NCI-H748 treated with DMSO at 0.1 percent for 48 hours (cell line): ENCODE data around the gene CCND2.

ENCODE experiments used
- DNase-seq: peaks from one replicate; lab custom pipeline; 2025; lab: John Stamatoyannopoulos, UW

CCND2 gene

GRCh38 chr12:4256043-4256826 lies 17.3 kb upstream of the CCND2 start:
- no peak for DNase-seq

- DNase-seq, result no peak
These were observed 16.1 kb upstream of the CCND2 start for GRCh38 chr12:4257442-4257841.

- no peak for DNase-seq
These were observed 14.5 kb upstream of the CCND2 start for GRCh38 chr12:4259099-4259498.

- DNase-seq, result no peak
These were observed 11.9 kb upstream of the CCND2 start for GRCh38 chr12:4261655-4262054.

- DNase-seq, result no peak
These were observed 8.3 kb upstream of the CCND2 start for GRCh38 chr12:4265280-4265679.

GRCh38 chr12:4266990-4267389 lies 6.6 kb upstream of the CCND2 start:
- no peak for DNase-seq

GRCh38 chr12:4267704-4268328 lies 5.7 kb upstream of the CCND2 start:
- DNase-seq, result peak; percentile 24

GRCh38 chr12:4268329-4269181 lies 5.0 kb upstream of the CCND2 start:
- no peak for DNase-seq

- no peak for DNase-seq
These were observed 4.1 kb upstream of the CCND2 start for GRCh38 chr12:4269279-4269991.

GRCh38 chr12:4270016-4270830 lies 3.3 kb upstream of the CCND2 start:
- no peak for DNase-seq

GRCh38 chr12:4270831-4271716 lies 2.5 kb upstream of the CCND2 start:
- no peak for DNase-seq

GRCh38 chr12:4271717-4272423 lies 1.7 kb upstream of the CCND2 start:
- no peak for DNase-seq

- no peak for DNase-seq
These were observed 914 bp upstream of the CCND2 start for GRCh38 chr12:4272424-4273272.

- no peak for DNase-seq
These were observed 300 bp upstream of the CCND2 start for GRCh38 chr12:4273273-4273651.

GRCh38 chr12:4274396-4275015 lies 944 bp downstream of the CCND2 start:
- no peak for DNase-seq

GRCh38 chr12:4275016-4275869 lies 1.7 kb downstream of the CCND2 start:
- DNase-seq, result no peak

- DNase-seq, result no peak
These were observed 2.3 kb downstream of the CCND2 start for GRCh38 chr12:4275870-4276301.
